T47D (cell line): ENCODE results near the gene ATP1B1.

Source experiments
- DNase-seq, 2 experiments: peaks; one replicate each; pipeline versions ENCODE4 v3.0.0 to v3.0.0-alpha.2; 2011 to 2012; ENCODE audit warnings: low read depth in 1 of 2, low spot score in 1 of 2
- JUND ChIP-seq: IDR thresholded peaks from 2 replicates; pipeline ENCODE4 v1.6.1; 2012; ENCODE audit warnings: low read depth
- in situ Hi-C: cut with HindIII; loops from 2 replicates; pipeline ENCODE4 v1.10.0; 2016; ENCODE audit warnings: low sequenced_read_pairs, low pct_unique_long_range_greater_than_20kb

ATP1B1 gene

GRCh38 chr1:169102567-169102966 is 3.9 kb upstream of the ATP1B1 start:
- no peak for TF ChIP-seq JUND
- in situ Hi-C loops: no loop called here
- no peak for DNase-seq

GRCh38 chr1:169103002-169103401 is 3.5 kb upstream of the ATP1B1 start:
- no peak for DNase-seq
- no peak for TF ChIP-seq JUND
- in situ Hi-C loops: no loop called here

- in situ Hi-C loops: no loop called here
- no peak for DNase-seq
- no peak for TF ChIP-seq JUND
Observed at GRCh38 chr1:169103480-169103893, 3.0 kb upstream of the ATP1B1 start.

- no peak for TF ChIP-seq JUND
- in situ Hi-C loops: no loop called here
Observed at GRCh38 chr1:169105087-169105433, 1.4 kb upstream of the ATP1B1 start.

GRCh38 chr1:169105434-169106094 is 926 bp upstream of the ATP1B1 start:
- TF ChIP-seq JUND: no peak
- in situ Hi-C loops: no loop called here
- DNase-seq: peak; percentile 73 to 91

More at GRCh38 chr1:169105087-169105433, 1.4 kb upstream of the ATP1B1 start:
- no peak for DNase-seq

GRCh38 chr1:169106921-169107602 is 572 bp downstream of the ATP1B1 start:
- no peak for TF ChIP-seq JUND
- in situ Hi-C loops: no loop called here
- DNase-seq: peak in 1 of 2 experiments; percentile 43

GRCh38 chr1:169107603-169108208 is 1.2 kb downstream of the ATP1B1 start:
- no peak for TF ChIP-seq JUND
- no peak for DNase-seq
- in situ Hi-C loops: no loop called here

- in situ Hi-C loops: no loop called here
- DNase-seq: no peak
Observed at GRCh38 chr1:169108223-169108622, 1.7 kb downstream of the ATP1B1 start.

GRCh38 chr1:169108863-169109560 is 2.5 kb downstream of the ATP1B1 start:
- peak; percentile 66 to 82 for DNase-seq
- in situ Hi-C loops: no loop called here
- no peak for TF ChIP-seq JUND

More at GRCh38 chr1:169108223-169108622, 1.7 kb downstream of the ATP1B1 start:
- TF ChIP-seq JUND: no peak

- in situ Hi-C loops: no loop called here
- TF ChIP-seq JUND: no peak
- peak; percentile 63 to 88 for DNase-seq
Observed at GRCh38 chr1:169109561-169110134, 3.2 kb downstream of the ATP1B1 start.

- TF ChIP-seq JUND: no peak
- DNase-seq: no peak
- in situ Hi-C loops: no loop called here
Observed at GRCh38 chr1:169110236-169110635, 3.7 kb downstream of the ATP1B1 start.

GRCh38 chr1:169110689-169111447 is 4.4 kb downstream of the ATP1B1 start:
- TF ChIP-seq JUND: no peak
- no peak for DNase-seq
- in situ Hi-C loops: no loop called here
